Colon (tissue), 2 donors: ENCODE data around the gene EPS8L1.
"Not testable (repeated sequence)": the region's sequence is repeated elsewhere in the genome, so short reads cannot be mapped to it uniquely, and the experiment has no call there.

Source experiments
- FAIRE-seq: peaks from 2 replicates; lab custom pipeline; 2012; peaks lifted over from hg19 to GRCh38; lab: Jason Lieb, UNC
- donor health status: control.
- donor health status: control.

EPS8L1 gene

DNA sequence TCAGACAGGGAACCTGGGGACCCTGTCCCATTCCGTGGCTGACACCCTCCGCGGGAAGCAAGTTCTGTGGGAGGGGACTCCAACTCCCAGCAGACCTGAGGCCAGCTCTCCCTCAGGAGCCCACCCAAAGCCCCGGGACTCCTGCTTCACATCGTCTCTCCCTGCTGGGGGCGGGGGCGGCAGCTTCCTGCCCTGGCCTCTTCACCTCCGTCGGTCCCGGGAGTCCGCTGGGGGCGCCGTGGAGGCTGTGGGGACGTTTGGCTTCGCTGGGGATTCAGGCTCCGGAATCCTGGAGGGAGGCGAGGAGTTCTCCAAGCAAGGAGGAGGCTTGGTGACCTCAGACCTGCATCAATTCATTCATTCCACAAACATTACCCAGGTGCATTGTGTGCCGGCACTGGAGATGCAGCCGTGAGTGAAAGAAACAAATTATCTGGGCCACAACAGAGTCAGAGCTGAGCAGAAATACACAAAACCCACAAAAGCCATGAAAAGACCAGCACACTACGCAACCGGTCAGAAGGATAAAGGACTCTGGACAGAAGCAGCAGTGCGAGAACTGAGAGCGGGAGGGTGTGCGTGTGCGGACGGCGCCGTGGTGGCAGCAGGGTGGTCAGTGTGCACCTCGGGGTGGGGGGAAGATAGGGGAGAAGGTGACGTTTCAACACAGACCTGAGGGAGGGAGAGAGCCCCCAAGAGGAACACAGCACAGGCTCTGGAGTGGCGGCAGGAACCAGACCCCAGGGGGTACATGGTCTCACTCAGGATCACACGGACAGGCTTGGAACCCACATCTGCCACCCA is 19.0 kb downstream of the EPS8L1 start:
- FAIRE-seq: no peak

DNA sequence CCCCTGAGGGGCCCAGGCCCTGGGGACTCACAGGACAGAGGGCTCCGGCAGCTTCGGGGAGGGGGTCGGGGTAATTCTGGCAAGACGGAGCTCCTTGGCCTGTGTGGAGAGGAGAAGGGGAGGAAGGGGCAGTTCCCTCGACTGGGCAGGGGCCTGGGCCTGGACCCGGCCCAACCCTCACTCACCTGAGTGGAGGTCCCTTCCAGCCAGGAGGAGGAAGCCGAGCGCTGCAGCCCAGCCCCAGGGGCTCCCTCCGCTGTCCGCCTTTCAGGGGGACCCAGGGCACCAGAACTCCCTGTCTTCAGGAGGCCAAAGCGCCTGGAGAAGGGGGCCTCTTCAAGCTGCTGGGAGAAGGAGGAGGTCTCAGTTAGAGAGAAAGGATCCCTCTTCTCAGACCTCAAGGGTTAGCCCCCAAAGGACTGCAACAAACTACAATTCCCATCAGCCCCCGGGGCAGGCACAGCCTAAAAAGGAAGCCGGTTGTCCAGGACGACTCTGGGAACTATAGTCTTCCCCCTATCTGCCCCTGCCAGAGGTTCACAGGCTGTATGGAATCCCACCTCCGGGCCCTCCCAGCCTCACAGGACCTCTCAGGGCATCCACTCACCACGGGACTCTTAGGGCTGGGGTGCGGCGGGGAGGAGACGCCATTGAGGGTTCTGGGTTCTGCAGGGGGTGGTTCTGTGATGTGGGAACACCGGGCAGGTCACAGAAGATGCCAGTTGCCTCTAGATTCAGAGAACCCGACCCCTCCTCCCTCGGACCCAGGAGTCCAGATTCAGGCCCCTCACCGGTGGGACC is 19.8 kb downstream of the EPS8L1 start:
- no peak for FAIRE-seq

DNA sequence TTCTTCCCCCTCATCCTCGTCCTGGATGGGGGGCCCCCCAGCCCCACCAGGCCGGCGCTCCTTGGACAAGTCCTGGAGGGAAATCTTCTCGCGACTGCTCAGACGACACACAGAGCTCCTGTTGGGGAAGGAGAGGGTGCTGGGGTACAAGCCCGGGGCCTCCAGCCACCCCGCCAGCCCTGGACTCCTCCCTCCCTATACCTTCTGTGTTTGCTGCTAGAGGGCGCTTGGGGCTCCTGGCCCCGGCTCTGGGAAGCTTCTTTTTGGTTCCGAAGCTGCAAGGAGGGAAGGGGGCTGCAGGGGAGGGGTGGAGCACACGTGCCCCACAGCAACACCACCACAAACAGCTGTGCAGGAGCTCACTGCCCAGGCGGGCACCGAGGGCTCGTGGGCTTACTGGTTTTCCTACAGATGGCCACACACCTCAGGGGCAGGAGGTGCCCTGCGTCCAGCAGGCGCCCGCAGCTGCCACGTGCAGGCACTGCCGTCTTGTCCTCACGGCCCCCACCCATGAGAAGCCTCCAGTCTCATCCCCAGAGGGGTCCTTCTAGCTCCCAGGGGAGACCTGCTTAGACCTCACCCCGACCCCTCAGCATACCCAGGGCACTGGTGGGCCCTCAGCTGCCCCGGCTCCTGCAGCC is 20.5 kb downstream of the EPS8L1 start:
- FAIRE-seq: no peak

DNA sequence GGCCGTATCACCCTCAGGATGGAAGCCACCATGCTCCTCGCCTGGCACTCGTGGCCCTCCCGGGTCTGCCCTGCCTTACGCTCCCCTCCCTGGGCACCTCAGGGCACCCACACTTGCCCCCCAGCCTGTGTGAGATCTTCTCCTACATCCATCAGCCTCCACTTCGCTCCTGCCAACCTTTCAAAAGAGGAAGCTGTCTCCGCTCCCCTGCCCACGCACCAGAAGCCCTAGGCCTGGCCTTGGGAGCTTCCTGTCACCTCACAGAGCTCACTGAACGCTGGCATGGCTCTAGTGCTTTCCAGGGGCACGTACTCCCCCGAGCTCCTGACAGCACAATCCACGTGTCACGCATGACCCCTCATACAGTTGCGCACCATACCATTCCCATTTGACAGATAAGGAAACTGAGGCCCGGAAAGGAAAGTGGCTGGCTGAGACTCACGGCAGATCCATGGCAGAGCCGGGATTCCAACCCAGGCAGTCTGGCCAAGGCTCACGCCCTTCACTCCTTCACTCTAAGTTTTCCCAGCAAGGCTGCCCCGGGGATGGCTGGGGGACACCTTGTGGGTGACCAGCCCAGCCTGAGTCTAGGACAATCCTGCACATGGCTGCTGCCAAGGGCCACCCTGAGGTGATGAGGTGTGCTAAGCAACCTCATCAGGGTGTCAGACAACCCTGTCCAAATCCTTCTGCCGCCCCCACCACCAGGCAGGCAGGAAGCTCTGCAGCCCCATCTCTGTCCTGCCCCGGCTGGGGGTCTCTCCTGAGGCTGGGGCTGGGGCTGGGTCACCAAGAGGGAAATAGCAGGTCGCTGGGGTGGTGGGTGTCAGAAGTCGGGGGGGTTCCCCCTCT is 22.4 kb downstream of the EPS8L1 start:
- no peak for FAIRE-seq

DNA sequence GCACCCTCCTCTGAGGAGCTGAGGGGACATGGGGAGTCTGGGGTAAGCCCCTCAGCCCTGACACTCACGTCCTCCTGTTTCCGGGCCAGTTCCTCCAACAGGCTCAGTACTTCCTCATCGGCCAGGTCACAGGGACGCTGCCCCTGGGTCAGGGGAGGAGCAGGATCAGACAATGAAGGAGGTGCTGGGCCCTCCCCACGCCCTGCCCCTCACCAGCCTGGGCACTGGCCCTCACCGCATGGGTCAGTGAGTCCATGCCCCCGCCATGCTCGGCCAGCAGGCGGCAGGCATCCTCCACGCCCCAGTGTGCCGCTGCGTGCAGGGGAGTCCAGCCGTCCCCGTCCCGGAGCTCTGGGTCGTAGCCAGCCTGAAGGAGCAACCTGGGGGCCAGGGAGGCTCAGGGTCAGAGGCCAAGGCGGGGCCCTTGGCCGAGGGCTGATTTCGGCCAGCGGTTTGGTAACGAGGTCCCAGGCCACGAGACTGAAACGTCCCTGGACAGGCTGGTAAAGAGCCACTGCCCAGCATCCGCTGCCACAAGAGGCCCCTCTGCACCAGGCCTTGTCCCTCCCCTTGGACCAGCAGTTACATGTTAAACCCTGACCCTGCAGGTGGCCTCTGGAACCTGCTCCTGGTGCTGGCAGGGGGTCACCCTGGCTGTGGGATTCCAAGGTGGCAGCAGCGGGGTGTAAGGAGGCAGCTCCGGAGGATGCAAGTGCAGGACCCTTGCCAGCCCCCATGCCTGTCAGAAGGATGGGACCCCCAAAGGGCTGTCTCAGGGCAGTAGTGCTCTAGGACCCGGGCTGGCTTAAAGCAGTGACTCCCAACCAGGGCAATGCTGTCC is 23.3 kb downstream of the EPS8L1 start:
- FAIRE-seq: no peak

DNA sequence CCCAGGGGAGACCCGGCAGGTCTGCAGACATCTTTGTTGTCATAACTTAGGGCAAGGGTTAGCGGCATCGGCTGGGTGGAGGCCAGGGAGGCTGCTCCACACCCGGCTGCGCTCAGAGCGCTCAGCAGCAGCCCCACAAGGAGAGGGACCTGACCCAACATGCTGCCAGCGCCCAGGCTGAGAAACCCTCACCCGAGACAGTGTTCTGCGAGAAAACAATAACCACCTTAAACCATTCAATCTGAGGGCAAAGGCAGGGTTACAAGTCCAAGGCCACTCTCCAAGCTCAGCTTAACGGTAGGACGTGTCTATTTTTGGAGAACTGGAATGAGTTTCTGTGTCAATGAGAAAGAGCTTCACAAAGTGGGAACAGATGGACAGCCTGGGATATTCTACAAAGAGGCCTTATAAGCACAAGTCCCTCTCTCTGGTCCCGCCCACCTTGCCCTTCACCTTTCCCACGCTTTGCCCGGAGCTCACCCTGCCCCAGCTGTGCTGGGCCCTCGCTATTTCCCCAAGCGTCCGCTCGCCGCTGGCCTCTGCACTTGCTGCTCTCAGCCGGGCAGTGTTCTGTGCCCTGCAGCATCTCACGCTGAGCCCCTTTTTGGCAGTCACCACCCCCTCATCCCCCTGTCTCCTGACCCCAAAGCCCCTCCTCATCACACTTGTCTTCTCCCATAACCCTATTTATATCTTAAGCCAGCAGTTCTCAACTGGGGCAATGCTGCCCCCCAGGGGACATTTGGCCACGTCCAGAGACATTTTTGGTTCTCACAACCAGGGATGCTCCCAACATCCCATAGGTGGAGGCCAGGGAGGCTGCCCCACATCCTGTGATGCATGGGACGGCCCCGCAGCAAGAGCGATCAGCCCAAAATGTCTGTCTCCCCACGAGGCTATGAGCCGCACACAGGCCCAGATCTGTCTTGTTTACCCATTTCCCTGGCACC is 24.2 kb downstream of the EPS8L1 start:
- FAIRE-seq: no peak

DNA sequence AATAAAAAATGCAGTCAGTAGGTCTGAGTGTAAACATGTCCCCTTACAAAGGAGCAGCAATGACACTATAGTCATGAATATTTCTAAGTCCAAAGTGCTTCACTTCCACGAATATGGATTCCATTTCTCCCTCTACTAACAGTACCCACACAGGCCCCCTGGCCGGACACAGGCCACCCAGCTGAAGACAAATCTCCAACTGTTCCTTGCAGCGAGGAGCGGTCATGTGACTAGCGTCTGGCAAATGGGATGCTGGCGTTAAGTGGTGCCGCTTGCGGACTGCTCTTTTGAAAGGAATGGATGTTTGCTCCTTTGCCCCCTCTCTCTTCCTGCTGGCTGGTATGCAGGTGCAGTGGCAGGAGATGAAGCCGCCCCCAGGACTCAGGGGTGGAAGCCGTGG is 25.6 kb downstream of the EPS8L1 start:
- no peak for FAIRE-seq

DNA sequence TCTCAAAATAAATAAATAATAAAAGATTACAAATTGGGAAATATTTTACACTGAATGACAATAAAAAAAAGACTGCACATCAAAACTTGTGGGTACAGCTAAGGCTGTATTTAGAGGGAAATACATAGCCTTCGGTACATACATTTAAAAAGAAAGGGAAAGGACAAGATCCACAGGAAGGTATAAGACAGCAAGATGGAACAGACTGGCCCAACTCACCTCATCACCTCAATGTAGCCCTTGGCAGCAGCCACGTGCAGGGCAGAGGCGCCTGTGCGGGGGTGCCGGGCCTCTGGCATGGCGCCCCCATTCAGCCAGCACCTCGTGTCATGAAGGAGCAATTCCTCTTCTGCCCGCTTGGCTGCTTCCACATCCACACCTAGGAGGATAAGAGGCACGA is 27.5 kb downstream of the EPS8L1 start:
- no peak for FAIRE-seq

DNA sequence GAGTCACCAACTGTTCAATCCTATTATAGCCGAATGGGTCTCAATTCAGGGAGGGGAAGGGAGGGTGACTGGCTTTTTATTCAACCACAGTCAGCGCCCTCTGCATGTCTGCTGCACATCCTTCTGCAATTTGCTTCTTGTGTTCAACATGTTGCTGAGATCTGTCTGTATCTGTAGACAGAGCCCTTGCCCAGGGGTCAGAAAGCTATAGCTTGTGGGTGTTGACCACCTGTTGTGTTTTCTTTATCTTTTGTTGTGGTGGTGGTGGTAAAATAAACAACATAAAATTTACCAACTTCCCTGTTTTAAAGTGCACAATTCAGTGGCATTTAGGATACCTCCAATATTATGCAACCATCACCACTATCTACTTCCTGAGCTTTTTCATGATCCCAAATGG is 29.6 kb downstream of the EPS8L1 start:
- FAIRE-seq: no peak

DNA sequence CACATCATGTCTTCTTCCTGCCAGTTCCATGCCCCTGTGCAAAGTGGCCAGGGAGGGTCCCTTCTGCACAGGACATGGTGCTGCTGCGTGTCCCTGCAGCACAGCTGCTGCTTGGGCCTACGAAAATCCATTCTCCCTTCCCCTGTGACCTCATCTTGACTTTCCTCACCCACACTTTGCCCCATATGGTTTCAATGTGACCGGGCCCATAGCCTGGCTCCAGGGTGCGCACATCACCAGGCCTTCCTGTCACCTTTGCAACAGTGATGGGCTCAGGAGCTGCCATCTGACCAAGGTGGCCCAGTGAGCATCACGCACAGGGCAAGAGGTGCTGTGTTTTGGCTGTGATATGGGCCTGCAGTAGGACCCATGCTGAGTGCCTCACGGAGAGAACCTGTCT is 30.9 kb downstream of the EPS8L1 start:
- no peak for FAIRE-seq

DNA sequence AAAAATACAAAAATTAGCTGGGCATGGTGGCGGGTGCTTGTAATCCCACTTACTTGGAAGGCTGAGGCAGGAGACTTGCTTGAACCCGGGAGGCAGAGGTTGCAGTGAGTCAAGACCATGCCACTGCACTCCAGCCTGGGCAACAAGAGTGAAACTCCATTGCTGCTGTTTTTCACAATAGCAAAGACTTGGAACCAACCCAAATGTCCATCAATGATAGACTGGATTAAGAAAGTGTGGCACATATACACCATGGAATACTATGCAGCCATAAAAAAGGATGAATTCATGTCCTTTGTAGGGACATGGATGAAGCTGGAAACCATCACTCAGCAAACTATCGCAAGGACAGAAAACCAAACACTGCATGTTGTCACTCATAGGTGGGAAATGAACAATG is 31.6 kb downstream of the EPS8L1 start:
- FAIRE-seq: not testable (repeated sequence)

DNA sequence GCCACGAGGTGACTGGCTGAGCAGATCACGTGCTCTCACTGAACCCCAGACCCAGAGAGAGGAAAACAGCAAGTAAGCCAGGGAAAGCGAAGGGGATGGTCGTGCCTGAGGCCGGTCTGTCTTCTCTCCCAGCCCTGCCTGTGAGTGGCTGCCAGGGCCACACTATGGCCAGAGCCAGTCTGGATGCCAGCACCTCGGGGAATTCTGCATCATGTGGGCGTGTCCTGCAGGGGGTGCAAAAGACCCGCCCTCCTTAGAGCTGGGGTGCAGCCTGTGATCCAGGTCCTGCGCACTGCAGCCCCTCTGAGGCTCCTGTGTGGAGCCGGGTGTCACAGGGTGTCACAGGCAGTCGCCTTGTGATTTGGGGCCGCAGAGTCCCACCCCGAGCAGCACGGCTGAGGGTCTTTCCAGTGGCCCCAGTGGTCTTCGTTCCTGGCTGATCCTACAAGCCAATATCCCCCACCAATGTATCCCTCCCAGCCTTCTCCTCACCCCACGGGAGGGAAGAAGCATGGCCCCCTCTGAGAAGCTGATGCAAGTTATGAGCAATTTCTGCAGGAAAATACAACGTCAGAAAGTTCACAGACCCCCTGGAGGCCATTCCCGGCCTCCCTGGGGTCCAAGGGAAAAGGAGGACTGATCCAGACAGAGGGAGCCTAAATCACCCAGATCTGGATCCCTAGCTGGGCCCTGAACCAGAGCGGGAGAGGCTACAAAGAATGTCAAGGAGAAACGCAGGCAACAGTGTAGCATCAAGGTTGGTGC is 34.0 kb downstream of the EPS8L1 start:
- no peak for FAIRE-seq

DNA sequence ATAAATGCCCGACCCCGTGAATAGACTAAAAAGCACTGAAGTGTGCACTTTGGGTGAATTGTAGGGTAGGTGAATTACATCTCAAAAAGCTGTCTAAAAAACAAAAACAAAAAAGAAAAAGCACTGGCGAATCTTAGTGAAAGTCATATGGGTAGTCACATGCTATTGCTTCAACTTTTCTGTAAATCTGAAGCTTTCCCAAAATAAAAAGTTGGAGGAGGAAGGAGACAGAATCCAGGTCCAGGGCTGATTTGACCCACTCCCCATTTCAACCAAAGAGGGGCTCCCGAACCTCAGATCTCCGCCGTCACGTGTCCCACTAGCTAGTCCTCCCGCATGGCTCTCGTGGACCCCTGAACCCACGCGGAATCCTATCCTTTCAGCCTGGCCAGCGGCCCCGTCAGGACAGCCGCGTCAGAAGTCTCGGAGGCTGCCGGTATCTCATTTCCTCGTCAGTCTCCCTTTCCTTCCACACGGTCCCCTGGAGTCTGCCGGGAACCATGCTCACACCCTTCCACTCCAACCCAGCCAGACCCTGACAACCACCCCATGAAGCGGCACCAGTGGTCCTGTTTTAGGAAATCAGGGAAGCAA is 35.7 kb downstream of the EPS8L1 start:
- no peak for FAIRE-seq

DNA sequence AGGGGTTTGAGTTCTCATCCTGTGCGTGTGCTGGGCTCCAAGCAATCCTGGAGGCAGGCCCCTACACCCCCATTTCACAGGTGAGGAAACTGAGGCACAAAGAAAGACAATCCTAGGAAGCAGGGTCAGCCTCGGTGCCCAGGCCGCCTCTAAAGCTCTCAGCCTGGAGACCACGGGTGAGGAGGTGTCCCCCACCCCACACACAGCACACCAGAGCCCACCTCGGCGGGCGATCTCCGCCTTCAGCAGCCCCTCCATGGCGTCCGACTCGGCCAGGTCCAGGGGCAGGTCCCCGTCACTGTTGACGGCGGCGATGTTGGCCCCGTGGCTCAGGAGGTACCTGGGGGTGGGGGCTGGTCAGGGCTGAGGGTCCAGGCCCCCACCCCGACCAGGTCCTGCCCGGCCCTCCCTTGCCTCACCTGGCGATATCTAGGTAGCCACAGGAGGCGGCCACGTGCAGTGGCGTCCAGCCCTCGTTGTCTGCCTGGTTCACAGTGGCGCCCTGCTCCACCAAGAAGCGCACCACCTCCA is 36.6 kb downstream of the EPS8L1 start:
- no peak for FAIRE-seq

DNA sequence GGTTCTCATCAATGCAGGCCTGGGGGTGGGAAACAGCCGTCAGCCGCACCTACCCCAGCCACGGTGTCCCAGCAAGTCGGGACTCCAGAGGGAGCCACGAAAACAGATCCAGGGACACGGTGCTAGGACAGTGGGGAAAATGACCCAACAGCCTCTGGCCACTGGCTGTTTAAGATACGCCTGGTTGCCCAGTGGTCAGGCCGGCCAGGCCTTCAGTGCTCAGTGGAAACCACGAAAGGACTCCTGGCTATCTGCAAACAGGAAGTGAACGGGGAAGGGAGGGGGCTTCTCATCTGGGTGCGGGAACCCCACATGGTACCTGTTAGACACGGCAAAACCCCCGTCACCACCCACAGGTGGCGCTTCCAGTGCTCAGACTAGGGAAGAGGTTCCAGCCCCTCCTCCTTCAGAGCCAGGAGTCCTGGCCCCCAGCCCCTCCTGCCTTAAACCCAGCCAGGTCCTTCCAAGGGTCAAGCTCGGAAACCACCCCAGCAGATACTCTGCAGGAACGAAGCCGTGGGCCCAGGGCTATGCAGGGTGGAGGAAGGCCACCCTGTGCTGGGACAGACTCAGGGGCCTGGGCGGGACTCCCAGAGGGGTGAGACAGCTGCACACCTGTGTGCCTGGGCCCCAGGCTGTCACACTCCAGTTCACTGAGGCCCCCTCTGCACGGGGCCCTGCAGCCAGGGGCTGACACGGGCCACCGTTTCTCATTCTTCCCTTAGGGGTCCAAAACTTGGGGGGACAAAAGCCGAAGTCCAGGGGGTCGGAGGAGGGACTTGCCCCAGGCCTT is 37.3 kb downstream of the EPS8L1 start:
- FAIRE-seq: no peak

DNA sequence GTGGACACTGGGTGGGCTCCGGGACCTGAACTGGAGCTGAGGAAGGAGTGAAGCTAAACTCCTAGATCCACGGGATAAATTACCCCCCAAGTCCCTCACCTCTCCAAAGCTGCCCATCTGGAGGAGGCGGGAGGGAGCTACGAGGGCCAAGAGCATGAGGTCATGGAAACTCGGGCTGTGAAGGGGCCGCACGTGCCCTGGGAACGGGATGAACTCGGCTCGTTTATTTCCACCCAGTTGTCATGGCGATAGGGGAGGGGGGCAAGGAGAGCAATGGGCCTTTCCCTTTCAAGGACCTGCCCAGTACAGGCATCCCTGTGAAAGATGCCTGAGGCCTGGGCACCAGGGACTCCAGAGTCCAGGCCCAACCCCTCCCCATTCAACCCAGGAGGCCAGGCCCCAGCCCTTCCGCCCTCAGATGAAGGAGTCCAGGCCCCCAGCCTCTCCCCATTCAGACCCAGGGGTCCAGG is 37.9 kb downstream of the EPS8L1 start:
- no peak for FAIRE-seq

DNA sequence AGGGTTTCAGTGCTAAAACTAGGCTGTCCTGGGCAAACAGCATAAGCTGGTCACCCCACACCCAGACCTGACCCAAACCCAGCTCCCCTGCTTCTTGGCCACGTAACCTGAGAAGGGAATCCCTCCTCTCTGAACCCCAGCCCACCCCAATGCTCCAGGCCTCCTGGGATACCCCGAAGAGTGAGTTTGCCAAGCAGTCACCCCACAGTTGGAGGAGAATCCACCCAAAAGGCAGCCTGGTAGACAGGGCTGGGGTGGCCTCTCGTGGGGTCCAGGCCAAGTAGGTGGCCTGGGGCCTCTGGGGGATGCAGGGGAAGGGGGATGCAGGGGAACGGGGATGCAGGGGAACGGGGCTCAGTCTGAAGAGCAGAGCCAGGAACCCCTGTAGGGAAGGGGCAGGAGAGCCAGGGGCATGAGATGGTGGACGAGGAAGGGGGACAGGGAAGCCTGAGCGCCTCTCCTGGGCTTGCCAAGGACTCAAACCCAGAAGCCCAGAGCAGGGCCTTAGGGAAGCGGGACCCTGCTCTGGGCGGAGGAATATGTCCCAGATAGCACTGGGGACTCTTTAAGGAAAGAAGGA is 39.0 kb downstream of the EPS8L1 start:
- FAIRE-seq: no peak
